Measurements from ENCODE around the gene FAM110D. TPM values are rescaled to one million over a fixed set of nuclear protein-coding genes. Genes with fewer than 3 reads are reported as not detected.

FAM110D gene
- 6.3 TPM for total RNA-seq
- long read RNA-seq, partial matches to known transcripts: 0 of 5 reads
- long read RNA-seq, other reads (novel, unspliced or antisense): 5 of 5 reads

- peak; percentile 49 for DNase-seq (ENCODE audit: low spot score)
Measured at GRCh38 chr1:26158908-26159742, at the start of gene FAM110D. FAM110D (plus strand) TSS chr1:26159079; CDS start chr1:26161292, 2,213 bp downstream.

DNA sequence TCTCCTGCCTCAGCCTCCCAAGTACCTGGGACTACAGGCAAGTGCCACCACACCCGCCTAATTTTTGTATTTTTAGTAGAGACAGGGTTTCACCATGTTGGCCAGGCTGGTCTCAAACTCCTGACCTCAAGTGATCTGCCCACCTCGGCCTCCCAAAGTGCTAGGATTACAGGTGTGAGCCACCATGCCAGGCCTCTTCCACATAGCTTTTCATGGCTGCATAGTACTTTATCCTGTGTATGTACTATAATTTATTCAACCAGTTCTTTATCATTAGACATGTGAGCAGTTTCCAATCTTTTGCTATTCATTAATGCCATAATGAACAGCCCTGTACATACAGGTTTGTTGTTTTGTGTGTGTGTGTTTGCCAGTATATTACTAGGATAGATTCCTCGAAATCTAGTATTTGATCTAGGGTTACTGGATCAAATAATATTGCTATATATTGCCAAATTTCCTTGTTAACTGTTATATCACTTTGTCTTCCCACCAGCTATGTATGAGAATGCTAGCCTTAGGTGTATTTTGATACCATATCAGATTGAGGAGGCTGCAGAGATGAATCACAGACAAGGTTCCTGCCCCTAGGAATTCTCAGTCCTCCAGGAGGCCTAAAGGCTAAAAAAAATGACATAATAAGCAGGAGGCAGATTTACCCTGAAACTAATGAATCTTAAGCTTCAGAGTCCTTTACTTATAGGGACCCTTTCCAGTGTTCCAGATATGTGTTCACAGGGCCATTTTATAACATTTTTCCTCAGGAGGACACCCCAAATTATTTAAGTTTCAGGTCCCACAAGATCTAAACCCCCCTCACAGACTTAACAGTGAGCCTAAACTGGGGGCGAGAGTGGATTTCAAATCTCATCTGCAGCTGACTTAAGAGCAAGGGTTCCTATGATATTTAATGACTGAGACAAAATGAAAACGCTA is 49.4 kb upstream of the FAM110D start:
- no peak for DNase-seq (ENCODE audit: low spot score)

DNA sequence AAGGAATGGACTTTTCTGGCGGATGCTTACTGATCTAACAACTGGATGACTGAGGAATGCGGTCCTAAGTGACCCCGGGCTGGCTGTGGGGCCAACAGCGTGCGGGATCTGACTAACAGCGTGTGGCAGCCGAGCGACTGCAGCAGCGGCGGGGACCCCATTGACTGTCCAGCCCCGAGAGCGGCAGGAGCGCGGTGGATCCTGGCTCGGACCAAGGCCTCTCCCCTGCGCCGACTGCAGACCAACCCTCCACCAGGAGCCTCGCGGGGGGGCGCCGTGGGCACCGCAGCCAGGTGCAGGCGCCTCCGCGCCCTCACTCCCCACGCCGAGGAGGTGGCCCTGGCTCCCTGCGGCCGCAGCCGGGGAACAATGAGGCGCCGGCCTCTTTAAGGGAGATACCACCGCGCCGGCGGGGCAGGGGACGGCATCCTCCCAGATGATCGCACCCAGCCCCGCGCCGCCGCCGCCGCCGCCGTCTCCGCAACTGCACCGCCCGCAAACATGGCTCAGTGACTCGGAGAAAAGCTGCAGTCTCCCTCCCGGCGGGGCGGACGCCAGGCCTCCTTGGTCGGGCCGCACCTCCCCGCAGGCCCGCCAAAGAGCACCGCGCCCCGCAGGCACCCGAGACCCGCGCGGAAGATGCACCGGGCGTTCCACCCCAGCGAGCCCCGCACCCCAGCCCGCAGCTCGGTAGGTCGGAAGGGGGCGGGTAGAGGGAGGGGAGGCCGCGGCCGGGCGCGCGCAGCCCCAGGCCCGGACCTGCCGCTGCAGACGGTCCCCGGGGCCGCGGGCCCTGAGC is 47.9 kb upstream of the FAM110D start:
- peak; percentile 91 for DNase-seq (ENCODE audit: low spot score)

GRCh38 chr1:26111530-26112406 is 47.1 kb upstream of the FAM110D start, which contains the start of gene PDIK1L:
PDIK1L (plus strand) TSS chr1:26111824; CDS start chr1:26114309, 2,485 bp downstream.
- DNase-seq (ENCODE audit: low spot score): peak; percentile 99

GRCh38 chr1:26112407-26112775 is 46.5 kb upstream of the FAM110D start:
- DNase-seq (ENCODE audit: low spot score): no peak

DNA sequence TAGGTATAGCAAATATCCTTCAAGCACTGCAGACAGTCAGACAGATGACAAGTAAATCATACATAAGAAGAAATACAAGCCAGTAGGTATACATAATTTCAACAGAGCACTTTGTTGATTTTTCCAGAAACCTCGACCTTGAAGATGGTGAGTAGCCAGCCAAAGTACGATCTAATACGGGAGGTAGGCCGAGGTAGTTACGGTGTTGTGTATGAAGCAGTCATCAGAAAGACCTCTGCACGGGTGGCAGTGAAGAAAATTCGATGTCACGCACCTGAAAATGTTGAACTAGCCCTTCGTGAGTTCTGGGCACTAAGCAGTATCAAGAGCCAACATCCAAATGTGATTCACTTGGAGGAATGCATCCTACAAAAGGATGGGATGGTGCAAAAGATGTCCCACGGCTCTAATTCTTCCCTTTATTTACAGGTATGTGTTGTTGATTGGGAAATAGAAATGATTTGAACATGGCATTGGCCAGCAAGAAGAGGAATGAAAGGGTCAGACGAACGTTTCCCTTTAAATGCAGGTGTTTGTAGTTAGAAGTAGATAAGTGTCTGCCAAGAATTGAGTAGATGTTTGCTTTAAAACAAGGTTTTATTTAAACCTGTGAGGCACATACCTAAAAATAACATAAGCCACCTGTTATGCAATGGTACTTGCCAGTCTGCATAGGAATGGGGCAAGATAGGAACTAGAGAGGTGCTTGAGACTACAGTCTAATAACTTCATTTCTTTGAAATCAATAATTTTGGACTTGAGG is 44.5 kb upstream of the FAM110D start:
- DNase-seq (ENCODE audit: low spot score): no peak

GRCh38 chr1:26119892-26120608 is 38.8 kb upstream of the FAM110D start:
- no peak for DNase-seq (ENCODE audit: low spot score)

DNA sequence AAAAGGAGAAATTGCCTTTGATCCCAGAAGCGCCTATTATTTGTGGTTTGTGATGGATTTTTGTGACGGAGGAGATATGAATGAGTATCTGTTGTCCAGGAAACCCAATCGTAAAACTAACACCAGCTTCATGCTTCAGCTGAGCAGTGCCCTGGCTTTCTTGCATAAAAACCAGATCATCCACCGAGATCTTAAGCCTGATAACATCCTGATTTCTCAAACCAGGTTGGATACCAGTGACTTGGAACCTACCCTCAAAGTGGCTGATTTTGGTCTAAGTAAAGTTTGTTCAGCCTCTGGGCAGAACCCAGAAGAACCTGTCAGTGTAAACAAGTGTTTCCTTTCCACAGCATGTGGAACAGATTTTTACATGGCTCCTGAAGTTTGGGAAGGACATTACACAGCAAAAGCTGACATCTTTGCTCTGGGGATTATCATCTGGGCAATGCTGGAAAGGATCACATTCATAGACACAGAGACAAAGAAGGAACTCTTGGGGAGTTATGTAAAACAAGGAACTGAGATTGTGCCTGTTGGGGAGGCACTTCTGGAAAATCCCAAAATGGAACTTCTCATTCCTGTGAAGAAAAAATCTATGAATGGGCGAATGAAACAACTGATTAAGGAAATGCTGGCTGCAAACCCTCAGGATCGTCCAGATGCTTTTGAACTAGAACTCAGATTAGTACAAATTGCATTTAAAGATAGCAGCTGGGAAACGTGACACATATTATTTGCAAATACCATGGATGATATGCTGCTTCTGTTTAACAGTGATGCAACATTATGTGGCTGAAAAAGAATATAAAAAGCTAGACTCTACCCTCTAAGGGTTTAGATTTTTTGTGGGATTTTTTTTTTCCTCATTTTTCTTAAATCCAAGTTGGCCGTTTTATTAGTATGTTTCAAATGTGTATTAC is 36.8 kb upstream of the FAM110D start:
- no peak for DNase-seq (ENCODE audit: low spot score)

- no peak for DNase-seq (ENCODE audit: low spot score)
Measured at GRCh38 chr1:26122988-26123973, 35.6 kb upstream of the FAM110D start.

GRCh38 chr1:26124418-26125331 is 34.2 kb upstream of the FAM110D start:
- DNase-seq (ENCODE audit: low spot score): no peak

GRCh38 chr1:26125382-26125781 is 33.5 kb upstream of the FAM110D start:
- no peak for DNase-seq (ENCODE audit: low spot score)

DNA sequence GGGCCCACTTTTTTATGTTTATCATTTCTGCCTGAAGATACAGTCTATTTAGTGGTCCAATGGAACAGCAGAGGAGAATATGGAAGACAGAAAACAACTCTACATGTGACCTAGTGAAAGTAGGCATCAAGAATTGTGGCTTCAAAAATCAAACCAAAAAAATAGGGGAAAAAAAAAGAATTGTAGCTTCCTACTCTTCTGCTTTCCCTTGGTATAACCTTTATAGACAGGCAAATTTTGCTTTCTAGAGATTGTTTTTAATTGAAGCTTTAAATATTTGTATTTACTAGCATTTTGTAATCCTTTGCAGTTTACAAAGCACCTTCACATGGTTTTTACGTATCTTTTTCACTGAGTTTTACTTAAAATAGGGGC is 32.9 kb upstream of the FAM110D start:
- DNase-seq (ENCODE audit: low spot score): no peak

GRCh38 chr1:26126321-26127084 is 32.4 kb upstream of the FAM110D start:
- DNase-seq (ENCODE audit: low spot score): no peak

Measured in mesenteric fat pad (tissue), 1 donor.